DMS 273 treated with DMSO at 0.1 percent for 48 hours (cell line): ENCODE data around the gene TMUB1.

Experiments used
- DNase-seq: peaks from one replicate; lab custom pipeline; 2025; lab: John Stamatoyannopoulos, UW

TMUB1 gene

GRCh38 chr7:151121380-151122170 is 38.3 kb upstream of the TMUB1 start:
- DNase-seq: no peak

GRCh38 chr7:151120896-151121295 is 37.6 kb upstream of the TMUB1 start:
- no peak for DNase-seq

- DNase-seq: no peak
Measured at GRCh38 chr7:151119902-151120301, 36.6 kb upstream of the TMUB1 start.

DNA sequence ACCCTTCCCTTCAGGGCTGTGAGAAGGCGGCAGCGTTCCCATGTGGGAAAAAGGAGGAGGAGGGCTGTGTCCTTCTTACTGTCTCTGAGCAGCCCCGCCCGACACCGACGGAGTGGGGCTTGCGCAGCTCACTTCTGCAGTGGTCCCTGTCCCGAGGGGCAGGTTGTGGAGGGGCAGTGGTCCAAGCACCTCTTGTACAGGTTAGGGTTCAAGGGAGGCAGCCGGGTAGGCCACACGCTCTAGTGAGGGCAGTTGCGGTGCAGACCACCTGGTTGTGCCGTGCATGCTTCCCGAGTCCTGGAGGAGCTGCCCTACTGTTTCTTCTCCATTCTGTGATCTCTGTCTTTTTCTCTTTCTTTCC is 35.7 kb upstream of the TMUB1 start:
- DNase-seq: no peak

DNA sequence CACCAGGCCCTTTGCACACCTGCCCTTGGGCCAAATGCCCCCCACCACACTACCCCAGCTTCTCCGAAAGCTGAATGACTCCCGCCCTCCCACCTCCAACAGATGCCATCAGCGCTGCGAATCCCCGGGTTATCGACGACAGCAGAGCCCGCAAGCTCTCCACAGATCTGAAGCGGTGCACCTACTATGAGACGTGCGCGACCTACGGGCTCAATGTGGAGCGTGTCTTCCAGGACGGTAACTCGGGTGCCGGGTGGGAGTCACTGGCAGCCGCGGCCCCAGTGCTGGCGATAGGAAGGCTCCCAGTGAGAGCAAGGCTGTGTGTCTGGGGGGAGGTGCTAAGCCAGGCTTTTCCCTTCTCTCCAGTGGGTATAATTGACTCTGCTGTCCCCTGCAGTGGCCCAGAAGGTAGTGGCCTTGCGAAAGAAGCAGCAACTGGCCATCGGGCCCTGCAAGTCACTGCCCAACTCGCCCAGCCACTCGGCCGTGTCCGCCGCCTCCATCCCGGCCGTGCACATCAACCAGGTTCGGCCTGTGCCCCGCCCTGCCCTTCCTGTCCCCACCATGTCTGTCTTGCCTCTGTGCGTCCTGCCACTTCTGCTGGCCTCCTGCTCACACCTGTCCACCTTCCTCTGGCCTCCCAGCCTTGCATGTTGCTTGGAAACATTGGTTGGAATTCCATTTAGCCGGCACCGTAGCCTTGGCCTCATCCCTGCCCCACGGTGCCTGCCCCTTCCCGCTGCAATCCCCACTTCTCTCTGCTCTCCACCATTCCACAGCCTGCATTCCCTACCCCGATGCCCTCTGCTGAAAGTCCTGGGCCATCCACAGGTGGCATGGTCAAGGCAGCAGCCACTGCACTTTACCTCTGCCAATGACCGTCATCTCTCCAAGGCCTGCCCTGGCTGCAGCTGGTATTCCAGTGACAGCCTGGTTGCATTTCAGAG is 35.1 kb upstream of the TMUB1 start:
- DNase-seq: no peak

- DNase-seq: no peak
Measured at GRCh38 chr7:151117565-151117964, 34.3 kb upstream of the TMUB1 start.

GRCh38 chr7:151116603-151117440 is 33.5 kb upstream of the TMUB1 start:
- no peak for DNase-seq

DNA sequence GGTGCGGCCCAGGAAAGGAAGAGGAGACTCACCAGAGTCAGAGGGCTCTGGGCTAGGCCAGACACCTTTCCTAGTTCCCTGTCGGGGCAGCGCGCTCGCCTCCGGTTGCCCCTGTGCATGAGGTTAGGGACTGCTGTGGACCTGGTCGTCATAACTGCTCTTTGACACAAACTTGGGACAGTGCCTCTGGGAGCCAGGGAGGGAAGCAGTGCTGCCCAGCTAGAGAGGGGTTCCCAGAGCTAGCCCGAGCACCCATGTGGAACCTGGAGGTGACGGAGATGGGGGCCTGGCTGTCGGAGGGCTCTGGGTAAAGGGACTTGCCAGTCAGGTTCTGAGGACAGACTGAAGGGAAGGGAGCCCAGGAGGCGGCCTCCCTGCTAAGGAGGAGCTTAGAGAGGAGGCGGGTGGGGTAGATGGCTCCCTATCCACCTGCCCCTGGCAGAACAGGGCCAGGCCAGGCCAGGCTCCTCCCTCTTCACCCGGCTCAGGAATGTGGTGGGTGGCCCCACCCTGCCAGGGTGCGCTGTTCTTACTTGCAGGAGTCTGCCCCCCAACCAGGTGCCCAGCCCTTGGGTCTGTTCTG is 32.6 kb upstream of the TMUB1 start:
- DNase-seq: no peak

DNA sequence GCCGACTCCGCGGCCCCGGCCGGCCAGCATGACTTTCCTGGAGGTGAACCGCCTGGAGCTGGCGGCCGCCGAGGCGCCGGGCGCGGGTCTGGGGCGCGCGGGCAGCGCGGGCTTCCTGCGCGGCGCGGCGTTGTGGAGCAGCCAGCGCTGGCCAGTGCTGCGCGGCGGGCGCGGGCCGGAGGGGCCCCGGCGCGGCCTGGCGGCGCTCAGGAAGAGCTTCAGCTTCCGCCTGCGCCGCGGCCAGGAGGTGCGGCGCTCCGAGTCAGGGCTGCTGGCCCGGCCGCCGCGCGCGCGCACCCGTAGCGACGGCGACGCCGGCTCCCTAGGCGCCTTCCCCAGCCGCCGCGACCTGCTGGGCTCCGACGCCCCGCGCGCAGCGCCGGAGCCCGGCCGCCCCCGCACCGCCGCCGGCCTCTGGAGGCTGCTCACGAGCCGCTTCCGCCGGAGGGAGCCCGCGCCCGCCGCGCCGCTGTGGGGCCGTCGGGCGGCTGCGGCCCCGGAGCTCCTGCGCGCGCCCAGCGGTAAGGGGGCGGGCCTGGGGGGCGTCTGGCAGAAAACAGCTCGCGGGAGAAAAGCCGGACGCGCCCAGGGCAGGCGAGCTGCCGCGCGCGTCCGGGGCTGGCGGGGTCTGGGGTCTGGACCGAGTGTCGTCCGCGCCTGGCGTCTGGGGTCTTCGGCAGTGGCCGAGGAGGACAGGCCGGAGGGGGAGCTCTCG is 32.0 kb upstream of the TMUB1 start:
- no peak for DNase-seq

DNA sequence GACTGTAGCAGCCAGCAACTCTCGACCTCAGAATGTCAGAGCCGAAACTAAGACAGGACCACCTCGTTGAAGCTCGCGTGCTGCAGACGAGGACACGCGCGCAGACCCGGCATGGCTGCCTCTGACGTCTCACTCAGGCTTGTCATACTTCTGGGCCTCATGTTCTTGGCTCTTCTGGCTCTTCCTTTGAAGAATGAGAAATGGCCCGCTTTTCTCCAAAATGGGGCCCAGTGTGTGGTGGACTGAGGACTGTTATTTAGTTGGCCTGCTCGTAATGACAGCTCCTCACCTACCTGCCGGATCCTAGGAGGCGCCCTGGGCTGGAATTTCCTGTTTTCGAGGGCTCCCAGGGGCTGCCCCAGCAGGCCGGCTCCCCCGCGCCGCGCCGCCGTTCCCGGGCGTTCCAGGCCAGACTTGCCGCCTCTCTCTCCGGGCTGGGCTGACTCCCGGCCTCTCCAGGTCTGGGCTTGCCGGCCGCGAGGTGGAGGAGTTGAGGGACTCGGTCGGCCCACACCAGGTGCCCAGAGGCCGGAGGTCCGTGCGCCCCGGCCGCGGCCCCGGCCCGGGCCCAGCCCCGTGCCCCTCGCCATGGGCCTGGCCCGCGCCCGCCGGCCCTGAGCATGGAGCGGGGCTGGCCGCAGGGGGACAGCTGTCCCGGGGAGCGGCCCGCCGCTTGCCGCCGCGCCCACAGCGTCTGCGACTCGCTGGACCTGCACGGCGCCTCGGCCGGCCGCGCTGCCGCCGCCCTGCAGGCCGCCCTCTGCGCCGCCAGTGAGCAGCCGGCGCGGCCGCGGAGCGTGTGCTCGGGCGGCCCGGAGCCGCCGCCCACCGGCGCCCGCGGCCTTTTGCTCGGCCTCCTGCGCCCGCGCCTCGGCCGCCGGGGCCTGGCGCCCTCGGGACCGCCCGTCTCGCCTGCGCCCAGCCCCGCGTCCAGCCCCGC is 31.1 kb upstream of the TMUB1 start:
- no peak for DNase-seq

DNA sequence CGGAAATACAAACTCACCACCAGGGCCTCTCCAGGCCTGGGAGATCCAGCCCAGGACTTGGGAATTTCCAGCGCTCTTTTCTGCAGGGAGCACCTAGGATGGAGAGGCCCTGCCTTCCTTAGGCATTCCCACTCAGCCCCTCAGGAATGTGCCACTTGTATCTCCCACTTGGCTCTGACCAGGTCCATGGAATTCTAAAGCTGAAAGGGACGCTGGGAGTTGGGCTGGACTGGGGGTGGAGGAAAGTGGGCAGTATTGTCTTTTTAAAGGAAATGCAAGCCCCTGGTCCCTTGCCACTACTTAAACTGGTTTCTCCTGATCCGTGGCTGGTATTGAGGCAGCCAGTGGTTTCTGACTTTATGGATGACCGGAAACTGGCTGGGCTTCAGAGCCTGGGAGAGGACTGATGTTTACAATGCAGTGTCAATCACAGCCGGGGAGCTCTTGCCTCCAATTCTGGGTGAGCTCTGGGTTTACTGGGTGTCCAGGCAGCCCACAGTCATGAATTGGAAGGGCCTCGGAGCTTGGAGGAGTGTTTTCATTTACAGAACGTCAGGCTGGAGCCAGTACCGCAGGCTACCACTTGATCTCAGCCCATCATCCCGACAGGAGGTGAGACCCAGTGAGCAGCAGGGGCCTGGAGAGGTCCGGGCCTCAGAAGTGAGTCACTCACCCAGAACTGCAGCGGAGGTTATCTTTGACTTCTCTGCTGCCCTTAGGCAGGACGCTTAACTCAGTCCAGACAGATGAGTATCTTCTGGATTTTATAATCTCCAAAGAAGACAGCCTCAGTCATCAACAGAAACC is 30.3 kb upstream of the TMUB1 start:
- no peak for DNase-seq

DNA sequence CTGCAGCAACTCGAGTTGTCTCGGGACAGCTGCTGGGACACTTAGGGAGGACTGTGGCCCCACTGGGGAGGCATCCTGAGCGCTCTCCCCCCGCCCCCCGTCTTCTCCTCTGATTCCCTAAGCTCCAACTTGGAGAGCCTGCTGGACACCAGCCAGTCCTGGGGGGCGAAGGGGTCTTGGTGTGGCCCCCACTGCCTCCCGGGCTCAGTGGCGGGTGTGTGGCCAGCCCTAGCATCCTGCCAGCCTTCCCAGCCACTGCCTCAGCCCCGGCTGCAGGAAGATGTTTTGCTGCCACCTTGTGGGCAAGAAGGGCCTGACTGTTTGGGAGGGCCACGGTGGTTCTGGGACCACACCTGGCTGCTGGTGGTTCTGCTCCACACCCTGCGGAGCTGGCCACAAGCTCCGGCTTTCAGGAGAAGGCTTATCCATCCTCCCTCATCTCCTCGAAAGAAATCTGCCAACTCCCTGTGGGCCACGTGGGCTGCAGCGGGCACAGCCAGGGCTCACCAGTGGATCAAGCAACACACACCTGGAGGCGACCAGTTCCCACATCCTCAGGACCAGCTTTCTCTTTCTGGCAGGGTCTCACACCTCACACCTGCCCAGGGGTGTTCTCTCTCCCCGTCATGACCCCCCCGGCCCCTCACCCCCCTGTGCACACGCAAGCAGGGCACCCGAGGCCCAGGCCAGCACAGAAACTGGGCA is 27.8 kb upstream of the TMUB1 start:
- DNase-seq: no peak

DNA sequence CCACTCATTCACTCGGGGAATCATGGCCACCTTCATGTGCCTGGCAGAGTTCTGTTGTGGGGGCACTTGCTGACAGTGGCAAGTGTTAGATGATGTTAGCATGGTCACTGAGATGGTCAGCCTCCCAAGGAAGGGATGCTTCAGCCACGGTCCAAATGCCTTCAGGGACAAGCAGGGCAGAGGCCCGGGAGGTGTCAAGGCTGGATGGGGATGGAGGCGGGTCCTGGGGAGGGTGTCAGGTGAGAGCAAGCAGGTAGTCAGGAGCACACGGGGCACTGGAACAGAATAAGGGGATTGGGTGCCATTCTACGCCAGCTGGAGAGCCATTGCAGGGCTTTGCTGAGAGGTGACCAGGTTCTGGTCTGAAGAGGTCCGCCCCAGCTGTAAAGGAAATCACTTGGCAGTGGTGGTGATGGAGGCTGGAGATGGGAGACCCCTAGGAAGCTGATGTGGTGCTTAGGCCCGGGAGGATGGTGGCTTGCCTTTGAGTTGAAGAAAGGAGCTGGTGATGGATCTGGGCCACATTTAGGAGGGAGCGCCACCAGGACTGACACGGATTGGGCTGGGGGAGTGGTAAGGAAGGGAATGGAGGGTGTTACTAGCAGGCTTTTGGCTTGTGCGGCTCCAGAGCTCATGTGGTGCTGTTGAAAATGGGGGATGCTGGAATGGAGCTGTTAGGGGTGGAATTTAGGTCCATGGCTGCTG is 27.1 kb upstream of the TMUB1 start:
- DNase-seq: peak; percentile 24

- no peak for DNase-seq
Measured at GRCh38 chr7:151109094-151110048, 26.1 kb upstream of the TMUB1 start.

DNA sequence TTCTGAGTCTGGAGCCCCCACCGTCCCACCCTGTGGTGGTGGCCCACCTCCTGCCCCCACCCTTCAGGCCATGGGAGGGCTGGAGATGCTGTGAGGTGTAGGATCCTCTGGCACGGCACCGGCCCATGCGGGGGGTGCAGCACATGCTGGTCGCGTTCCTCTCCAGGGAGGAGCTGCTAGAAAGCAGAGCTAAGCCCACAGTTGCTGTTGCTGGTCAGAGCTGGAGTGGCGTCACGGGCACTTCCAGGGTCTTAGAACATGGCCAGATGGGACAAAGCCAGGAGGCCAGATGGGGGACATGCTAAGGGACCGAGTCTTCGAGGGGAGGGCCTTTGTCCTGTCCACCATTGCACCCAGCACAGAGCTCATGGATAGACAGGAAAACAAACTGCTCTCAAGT is 24.6 kb upstream of the TMUB1 start:
- DNase-seq: no peak

- no peak for DNase-seq
Measured at GRCh38 chr7:151104411-151105235, 21.3 kb upstream of the TMUB1 start.
